ENCODE measurements around the gene PSMD4. TPM values are rescaled to one million over a fixed set of nuclear protein-coding genes. Genes with fewer than 3 reads are reported as not detected.

The PSMD4 gene
- total RNA-seq, 2 donors from 2014 or later, result 168 to 205 TPM

DNA sequence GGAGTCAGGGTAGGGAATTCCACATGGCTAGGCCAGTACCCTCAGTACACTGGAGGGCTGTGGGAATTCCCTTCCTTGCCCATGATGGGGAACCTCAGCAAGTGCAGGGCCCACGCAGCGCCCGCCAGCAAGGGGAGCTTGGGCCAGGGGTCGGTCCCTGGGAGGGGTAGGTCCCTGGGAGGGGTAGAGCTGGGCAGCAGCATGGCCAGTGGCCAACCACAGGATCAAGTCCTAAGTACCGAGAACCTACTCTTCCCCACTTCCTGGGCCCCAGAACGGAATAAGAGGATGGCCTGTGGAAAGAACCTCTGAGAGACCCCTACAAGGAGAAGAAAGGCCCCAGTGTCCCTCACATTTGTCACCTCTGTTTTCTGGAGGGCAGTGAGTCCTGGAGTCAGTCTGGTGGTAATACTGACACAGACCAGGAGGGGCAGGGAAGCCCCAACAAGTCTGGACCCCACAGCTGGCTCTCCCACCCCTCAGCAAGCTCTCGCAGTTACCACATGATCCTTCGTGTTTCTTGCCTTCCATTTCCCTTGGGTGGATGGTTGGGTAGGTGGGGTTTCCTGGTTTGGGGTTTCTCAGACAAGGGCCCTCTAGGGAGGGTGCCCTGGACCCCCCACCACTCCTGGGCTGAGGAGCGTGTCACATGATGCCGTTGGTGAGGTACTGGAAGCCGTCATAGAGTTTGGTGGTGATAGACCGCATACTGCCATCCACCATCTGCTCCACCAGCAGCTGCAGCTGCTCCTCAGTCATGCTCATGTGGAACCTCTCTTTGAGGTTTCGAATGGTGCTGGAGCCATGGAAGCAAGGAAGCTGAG lies 37.9 kb downstream of the PSMD4 start:
- peak overlapping the region; percentile 29 for H3K27ac Mint-ChIP-seq
- peaks cover 7 to 8% of the 10 kb centered on the region in 2 donors for H3K36me3 Mint-ChIP-seq (ENCODE audit: insufficient read depth in 2 of 2)
- H3K27me3 Mint-ChIP-seq (ENCODE audit: low read depth), result no peaks in the 10 kb centered on the region
- no peak for DNase-seq
- H3K4me1 Mint-ChIP-seq (ENCODE audit: low read depth), result peaks cover 14% of the 10 kb centered on the region
- H3K4me3 Mint-ChIP-seq, result no peak overlapping the region
- no peak for ATAC-seq (replicated peaks in 1 of 2)
- H3K9me3 Mint-ChIP-seq, result no peaks in the 10 kb centered on the region

DNA sequence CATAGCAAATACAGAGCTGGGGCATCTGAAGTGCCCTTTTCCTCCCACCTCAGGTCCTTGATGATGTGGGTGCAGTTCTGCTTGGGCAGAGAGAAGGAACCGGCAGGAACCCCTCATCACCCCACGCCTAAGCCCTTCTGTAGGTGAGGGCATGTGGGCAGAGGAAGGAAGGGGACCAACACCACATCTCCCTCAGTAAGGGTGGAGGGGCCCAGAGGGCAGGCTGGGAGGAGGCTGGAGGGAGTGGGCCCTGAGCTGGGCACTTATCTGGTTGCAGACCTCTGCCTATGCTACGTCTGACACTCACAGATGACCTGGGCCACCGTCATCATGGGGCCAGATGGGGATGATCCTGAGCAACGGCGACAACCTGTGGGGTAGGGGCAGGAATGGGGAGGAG lies 38.6 kb downstream of the PSMD4 start:
- no peak for DNase-seq
- Mint-ChIP-seq H3K4me3 (no peak overlapping the region), H3K27me3 (ENCODE audit: low read depth) (no peaks in the 10 kb centered on the region), H3K27ac (peak overlapping the region; percentile 29), H3K9me3 (no peaks in the 10 kb centered on the region), H3K4me1 (ENCODE audit: low read depth) (peaks cover 14% of the 10 kb centered on the region), H3K36me3 (ENCODE audit: insufficient read depth in 2 of 2) (peaks cover 8 to 11% of the 10 kb centered on the region in 2 donors)
- no peak for ATAC-seq (replicated peaks in 1 of 2)

DNA sequence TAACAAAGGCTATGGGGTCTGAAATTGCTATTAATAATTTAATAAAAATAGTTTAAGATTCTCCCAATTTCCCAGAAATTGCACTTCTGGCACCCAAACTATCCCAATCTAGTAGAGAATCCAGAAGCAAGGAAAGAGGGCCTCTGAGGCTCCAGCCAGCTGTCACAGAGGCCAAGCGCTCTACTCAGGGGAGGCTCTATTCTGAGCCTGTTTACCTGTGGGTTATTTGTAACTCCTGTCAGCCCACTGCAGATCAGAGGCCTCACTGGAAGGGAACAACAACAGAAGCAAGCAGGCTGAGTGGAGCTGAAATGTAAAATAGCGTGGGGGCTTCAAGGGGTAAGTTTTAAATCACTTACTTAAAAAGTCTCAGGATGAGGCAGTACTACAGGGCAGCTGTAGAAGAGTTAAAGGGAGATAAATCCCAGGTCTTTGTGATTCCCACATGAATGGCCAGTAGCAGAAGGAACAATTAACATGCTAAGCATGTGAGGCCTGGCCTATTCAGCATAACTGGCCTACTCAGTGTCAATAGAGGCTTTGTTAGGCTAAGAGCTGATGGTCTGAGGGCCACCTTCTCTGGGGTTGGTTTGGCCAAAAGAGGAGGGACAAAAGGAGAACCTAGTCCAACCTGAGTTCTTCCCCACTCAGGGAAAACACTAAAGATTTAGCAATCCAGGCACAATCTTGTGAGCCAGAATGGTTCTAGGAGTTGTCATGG lies 40.4 kb downstream of the PSMD4 start:
- Mint-ChIP-seq H3K27me3 (ENCODE audit: low read depth) (no peaks in the 10 kb centered on the region), H3K27ac (no peak overlapping the region), H3K36me3 (ENCODE audit: insufficient read depth in 2 of 2) (peaks cover 14 to 21% of the 10 kb centered on the region in 2 donors), H3K9me3 (no peaks in the 10 kb centered on the region), H3K4me1 (ENCODE audit: low read depth) (no peaks in the 10 kb centered on the region), H3K4me3 (no peak overlapping the region)
- DNase-seq (no peak), ATAC-seq (replicated peaks in 1 of 2) (no peak)

DNA sequence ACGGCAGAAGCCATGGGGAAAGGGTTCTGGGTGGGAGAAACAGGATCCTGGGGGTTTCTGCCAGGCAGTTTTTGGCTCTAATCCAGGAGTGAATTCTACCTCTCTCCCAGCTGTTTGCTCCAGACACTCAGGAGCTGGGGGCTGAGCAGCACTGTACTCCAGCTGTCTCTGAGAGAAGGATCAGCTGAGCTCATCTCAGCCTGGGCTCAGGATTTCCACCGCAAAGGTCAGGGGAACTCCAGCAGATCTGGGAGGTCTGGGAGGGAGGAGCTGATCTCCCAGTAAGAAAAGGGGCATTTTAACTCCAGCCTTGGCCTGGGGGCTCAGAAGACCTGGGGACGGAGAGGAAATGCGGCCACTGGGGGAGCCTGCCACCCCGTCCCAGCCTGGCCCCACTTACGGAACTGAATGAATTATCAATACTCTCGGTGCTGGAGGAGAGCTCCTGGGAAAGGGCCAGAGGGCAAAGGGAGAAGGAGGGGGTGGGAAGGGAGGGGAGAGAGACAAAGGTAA lies 55.3 kb downstream of the PSMD4 start:
- no peaks in the 10 kb centered on the region for H3K9me3 Mint-ChIP-seq
- H3K4me3 Mint-ChIP-seq, result no peak overlapping the region
- peaks cover 12 to 24% of the 10 kb centered on the region in 2 donors for H3K36me3 Mint-ChIP-seq (ENCODE audit: insufficient read depth in 2 of 2)
- H3K27me3 Mint-ChIP-seq (ENCODE audit: low read depth), result no peaks in the 10 kb centered on the region
- peaks cover 41% of the 10 kb centered on the region for H3K4me1 Mint-ChIP-seq (ENCODE audit: low read depth)
- H3K27ac Mint-ChIP-seq, result peak overlapping the region; percentile 14
- no peak for ATAC-seq (replicated peaks in 1 of 2)
- no peak for DNase-seq

DNA sequence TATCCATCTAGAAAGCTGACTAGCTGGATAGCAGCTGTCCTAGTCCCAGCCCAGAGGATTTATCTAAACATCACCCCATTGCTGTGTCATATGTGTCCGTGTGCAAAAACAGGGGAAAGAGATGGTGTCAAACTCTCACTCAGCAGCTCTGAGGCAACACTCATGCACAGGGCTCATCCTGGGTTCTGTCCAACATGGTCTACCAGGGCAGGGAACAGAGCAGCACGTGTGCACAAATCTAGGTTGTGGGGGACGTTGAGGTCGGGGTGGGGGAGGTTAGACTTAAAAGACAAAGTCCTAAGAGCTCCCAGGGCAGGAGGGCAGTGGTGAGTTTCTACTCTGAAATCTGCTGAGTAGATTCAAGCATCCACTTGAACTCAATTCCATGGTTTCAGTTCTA lies 56.5 kb downstream of the PSMD4 start:
- H3K4me3 Mint-ChIP-seq, result peak overlapping the region in 1 of 2 donors; percentile 67

DNA sequence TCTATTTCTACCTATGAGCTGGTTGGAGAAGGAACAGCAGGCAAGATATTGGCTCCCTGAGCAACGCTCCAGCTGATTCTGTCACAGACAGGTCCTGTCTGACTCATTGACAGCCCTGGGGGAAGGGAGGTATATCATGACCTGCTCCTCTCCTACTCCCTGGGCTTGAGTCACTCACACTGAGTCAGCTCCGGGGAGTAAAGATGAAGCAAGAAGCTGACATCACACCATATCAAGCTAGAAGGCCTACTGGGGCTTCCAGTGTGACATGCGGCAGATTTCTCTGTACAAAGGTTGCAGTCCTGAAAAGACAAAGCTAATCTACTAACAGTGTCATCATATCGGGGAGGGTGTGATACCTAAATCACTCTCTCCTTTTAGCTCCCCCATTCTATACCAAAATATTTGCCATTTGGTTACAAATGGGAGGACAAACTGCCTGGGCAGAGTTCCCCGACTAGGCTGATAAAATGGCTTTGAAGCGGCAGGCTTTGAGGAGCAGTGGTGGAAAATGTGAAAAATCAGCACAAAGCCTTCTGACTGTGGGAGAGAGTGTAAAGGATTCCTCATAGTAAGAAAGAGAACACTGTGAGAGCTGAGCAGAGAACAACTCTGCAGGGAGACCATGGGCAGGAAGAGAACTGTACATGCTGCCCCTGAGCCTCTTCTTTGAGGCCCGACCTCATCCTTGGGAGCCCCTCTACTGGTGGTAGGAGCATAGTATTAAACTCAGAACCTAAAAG lies 57.2 kb downstream of the PSMD4 start:
- Mint-ChIP-seq H3K4me1 (ENCODE audit: low read depth) (peaks cover 48% of the 10 kb centered on the region), H3K9me3 (no peaks in the 10 kb centered on the region), H3K27ac (peak overlapping the region; percentile 98), H3K4me3 (peak overlapping the region; percentile 67 to 72), H3K27me3 (ENCODE audit: low read depth) (no peaks in the 10 kb centered on the region), H3K36me3 (ENCODE audit: insufficient read depth in 2 of 2) (peaks cover 2 to 8% of the 10 kb centered on the region in 2 donors)
- peak; percentile 85 to 92 for DNase-seq
- ATAC-seq (replicated peaks in 1 of 2), result peak; percentile 100

More for the DNA sequence above, 56.5 kb downstream of the PSMD4 start:
- DNase-seq (no peak), ATAC-seq (replicated peaks in 1 of 2) (no peak)
- no peaks in the 10 kb centered on the region for H3K27me3 Mint-ChIP-seq (ENCODE audit: low read depth)
- H3K36me3 Mint-ChIP-seq (ENCODE audit: insufficient read depth in 2 of 2), result peaks cover 5 to 12% of the 10 kb centered on the region in 2 donors
- H3K27ac Mint-ChIP-seq, result peak overlapping the region; percentile 98
- peaks cover 48% of the 10 kb centered on the region for H3K4me1 Mint-ChIP-seq (ENCODE audit: low read depth)
- no peaks in the 10 kb centered on the region for H3K9me3 Mint-ChIP-seq

DNA sequence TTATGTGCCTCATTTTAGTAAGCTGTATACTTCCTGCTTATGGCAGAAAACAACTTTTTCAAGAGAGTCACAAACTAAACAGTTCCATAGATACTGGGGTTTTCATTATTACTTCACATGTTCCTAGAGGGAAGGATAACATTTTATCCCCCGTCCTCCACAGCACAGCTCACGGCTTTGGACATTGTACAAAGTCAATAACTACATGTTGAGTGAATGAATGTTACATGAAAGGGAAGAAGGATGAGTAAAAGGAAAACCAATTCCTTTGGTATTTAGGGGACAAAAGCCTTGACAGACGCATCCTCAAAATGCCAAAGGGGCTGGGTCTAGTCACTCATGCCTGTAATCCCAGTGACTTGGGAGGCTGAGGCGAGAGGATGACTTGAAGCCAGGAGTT lies 57.9 kb downstream of the PSMD4 start:
- ATAC-seq (replicated peaks in 1 of 2), result no peak
- Mint-ChIP-seq H3K4me1 (ENCODE audit: low read depth) (peaks cover 48% of the 10 kb centered on the region), H3K4me3 (peak overlapping the region; percentile 67 to 72), H3K27ac (peak overlapping the region; percentile 98), H3K27me3 (ENCODE audit: low read depth) (no peaks in the 10 kb centered on the region), H3K36me3 (ENCODE audit: insufficient read depth in 2 of 2) (peaks cover 2 to 5% of the 10 kb centered on the region in 2 donors), H3K9me3 (no peaks in the 10 kb centered on the region)
- no peak for DNase-seq

DNA sequence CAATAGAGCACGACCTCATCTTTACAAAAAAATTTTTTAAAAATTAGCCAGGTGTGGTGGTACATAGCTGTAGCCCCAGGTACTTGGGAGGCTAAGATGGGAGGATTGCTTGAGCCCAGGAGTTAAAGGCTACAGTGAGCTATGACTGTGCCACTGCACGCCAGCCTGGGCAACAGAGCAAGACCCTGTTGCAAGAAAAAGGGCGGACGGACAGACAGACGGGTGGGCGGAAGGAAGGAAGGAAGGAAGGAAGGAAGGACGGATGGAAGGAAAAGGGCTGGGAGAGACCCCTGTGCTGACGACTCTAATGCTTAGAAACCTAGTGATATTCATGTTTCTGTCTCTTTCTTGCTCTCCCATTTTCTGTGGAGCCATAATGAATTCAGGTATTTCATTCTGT lies 58.3 kb downstream of the PSMD4 start:
- Mint-ChIP-seq H3K36me3 (ENCODE audit: insufficient read depth in 2 of 2) (peaks cover 5 to 8% of the 10 kb centered on the region in 2 donors), H3K9me3 (no peaks in the 10 kb centered on the region), H3K27ac (peak overlapping the region; percentile 98), H3K4me1 (ENCODE audit: low read depth) (peaks cover 48% of the 10 kb centered on the region), H3K4me3 (no peak overlapping the region), H3K27me3 (ENCODE audit: low read depth) (no peaks in the 10 kb centered on the region)
- DNase-seq (no peak), ATAC-seq (replicated peaks in 1 of 2) (no peak)

DNA sequence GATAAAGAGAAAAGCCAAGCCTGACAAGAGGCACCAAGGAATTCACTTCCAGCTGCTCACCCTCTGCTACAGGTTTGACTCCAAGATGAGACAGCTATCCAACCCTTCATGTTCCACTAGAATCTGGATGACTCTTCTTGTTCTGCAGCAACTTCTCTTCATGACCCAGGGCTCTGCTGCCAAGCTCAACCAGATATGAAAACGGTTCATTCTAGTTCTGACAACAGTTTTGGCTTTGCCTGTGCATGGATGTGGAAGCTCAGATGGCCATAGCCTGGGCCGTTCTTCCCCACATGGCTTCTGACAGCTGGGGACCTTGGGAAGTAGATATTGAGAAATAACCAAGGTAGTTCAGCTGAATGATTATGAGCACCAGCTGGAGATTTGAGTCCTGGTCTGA lies 59.0 kb downstream of the PSMD4 start:
- Mint-ChIP-seq H3K27ac (peak overlapping the region; percentile 98), H3K4me1 (ENCODE audit: low read depth) (peaks cover 48% of the 10 kb centered on the region), H3K9me3 (no peaks in the 10 kb centered on the region), H3K36me3 (ENCODE audit: insufficient read depth in 2 of 2) (peaks cover 3 to 6% of the 10 kb centered on the region in 2 donors), H3K27me3 (ENCODE audit: low read depth) (no peaks in the 10 kb centered on the region), H3K4me3 (no peak overlapping the region)
- ATAC-seq (replicated peaks in 1 of 2), result no peak
- no peak for DNase-seq

DNA sequence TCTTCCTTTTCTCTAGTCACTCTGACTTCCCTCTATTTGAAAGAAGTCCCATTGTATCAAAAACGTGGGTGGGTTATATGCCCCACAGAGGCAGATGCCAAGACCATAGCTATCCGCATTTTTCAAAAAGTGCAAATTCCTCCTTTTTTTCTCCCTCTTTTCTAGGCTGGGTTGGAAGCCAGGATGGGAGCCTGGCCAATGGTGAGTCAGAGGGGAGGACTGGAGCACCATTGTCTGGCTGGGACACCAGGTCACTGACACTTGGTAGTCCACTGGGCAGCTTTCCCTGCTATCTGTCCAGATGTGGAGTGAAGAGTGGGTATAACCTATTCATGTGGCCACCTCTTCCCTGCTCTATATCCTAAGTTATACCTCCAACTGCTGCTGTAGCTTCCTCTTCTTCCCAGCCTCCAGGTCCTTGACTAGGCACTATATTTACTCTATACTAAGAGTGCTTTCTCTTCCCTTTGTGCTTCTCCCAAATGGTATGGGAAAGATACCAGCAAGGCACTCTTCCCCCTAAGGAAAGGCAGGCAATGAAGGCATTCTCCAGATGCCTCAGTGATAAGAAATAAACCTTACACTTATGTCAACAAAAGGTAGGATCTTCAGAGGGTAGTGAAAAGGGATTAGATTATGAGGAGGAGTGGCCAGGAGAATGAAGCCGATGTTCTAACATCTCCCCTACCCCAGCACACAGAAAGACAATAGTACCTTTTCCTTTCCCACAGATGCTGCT lies 59.8 kb downstream of the PSMD4 start:
- DNase-seq (no peak), ATAC-seq (replicated peaks in 1 of 2) (no peak)
- peaks cover 48% of the 10 kb centered on the region for H3K4me1 Mint-ChIP-seq (ENCODE audit: low read depth)
- peak overlapping the region; percentile 98 for H3K27ac Mint-ChIP-seq
- H3K27me3 Mint-ChIP-seq (ENCODE audit: low read depth), result no peaks in the 10 kb centered on the region
- no peak overlapping the region for H3K4me3 Mint-ChIP-seq
- H3K36me3 Mint-ChIP-seq (ENCODE audit: insufficient read depth in 2 of 2), result peaks cover 5 to 6% of the 10 kb centered on the region in 2 donors
- no peaks in the 10 kb centered on the region for H3K9me3 Mint-ChIP-seq

DNA sequence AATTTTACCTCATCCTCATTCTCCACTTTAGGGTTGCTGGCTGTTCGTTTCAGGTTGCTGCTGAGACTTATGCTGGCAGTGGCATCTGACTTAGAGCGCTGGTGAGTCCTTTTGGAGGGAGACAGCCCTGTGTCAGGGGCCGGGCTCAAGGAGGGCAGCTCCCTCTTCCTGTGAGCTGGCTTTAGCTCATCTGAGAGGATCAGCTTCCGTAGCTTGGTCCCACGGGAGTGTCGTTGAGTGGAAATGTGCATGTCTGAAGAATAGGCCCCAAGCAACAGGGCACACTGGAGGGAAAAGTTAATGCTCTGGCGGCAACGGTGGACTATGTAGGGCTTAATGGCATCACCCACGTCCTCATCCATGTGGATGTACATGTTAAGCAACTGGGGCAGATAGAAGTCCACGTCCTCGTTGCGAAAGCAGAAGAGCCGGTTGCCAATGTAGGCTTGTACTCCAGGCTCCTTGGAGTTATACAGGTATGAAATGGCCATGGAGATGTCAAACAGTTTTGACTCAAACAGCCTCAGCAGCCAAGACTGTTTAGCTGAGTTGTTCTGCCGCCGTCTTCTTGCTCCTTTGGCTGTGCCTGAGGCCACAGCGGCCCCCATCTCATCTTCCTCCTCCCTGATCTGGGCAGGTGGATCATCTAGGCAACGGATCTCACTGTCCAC lies 61.2 kb downstream of the PSMD4 start:
- DNase-seq (no peak), ATAC-seq (replicated peaks in 1 of 2) (no peak)
- H3K4me3 Mint-ChIP-seq, result no peak overlapping the region
- H3K9me3 Mint-ChIP-seq, result no peaks in the 10 kb centered on the region
- H3K27ac Mint-ChIP-seq, result no peak overlapping the region
- H3K4me1 Mint-ChIP-seq (ENCODE audit: low read depth), result peaks cover 52% of the 10 kb centered on the region
- H3K36me3 Mint-ChIP-seq (ENCODE audit: insufficient read depth in 2 of 2), result peaks cover 6 to 11% of the 10 kb centered on the region in 2 donors
- no peaks in the 10 kb centered on the region for H3K27me3 Mint-ChIP-seq (ENCODE audit: low read depth)

All from activated T-cell treated with anti-CD3 and anti-CD28 coated beads, Interleukin-2, amount 50 U/mL, for 72 hours (primary cell).